ENCODE measurements around the gene GALNT18.

The GALNT18 gene

GRCh38 chr11:11456866-11457265 is 164.9 kb downstream of the GALNT18 start (continued):
- no peak for TF ChIP-seq ZNF518A (tag by site-specific recombination; conservative IDR thresholded peaks at IDR 0.05; ENCODE audit: low read depth)
- no peak for TF ChIP-seq ZSCAN5A (tag by site-specific recombination; IDR thresholded peaks at IDR 0.05)
- TF ChIP-seq ZNF274 (IDR thresholded peaks at IDR 0.05; ENCODE audit: low read length), result no peak
- no peak for TF ChIP-seq ZNF274 (tag by site-specific recombination; IDR thresholded peaks at IDR 0.05; ENCODE audit: borderline replicate concordance)
- TF ChIP-seq ZNF555 (tag by site-specific recombination; conservative IDR thresholded peaks at IDR 0.05), result no peak
- TF ChIP-seq ZNF585B (tag by site-specific recombination; IDR thresholded peaks at IDR 0.05), result no peak
- no peak for TF ChIP-seq ZNF704 (tag by site-specific recombination; IDR thresholded peaks at IDR 0.05)
- no peak for TF ChIP-seq ZBTB17 (tag by site-specific recombination; IDR thresholded peaks at IDR 0.05)
- no peak for TF ChIP-seq ELK4 (IDR thresholded peaks at IDR 0.05; ENCODE audit: borderline replicate concordance, low read depth, low read length)
- no peak for TF ChIP-seq ZNF335 (tag by site-specific recombination; conservative IDR thresholded peaks at IDR 0.05)
- no peak for TF ChIP-seq ZNF548 (tag by site-specific recombination; IDR thresholded peaks at IDR 0.05)

- Histone ChIP-seq H3K4me1 (ENCODE audit: control insufficient read depth, insufficient read depth, low read length) (no peaks in the 10 kb centered on the region), H3K36me3 (ENCODE audit: control insufficient read depth in 2 of 2, insufficient read depth in 1 of 2, low read length in 2 of 2) (no peaks in the 10 kb centered on the region), H3K9me3 (ENCODE audit: control insufficient read depth, insufficient read depth, low read depth, low read length) (no peaks in the 10 kb centered on the region), H3K27ac (ENCODE audit: extremely low read depth, low read depth, low read length) (no peak overlapping the region), H3K4me3 (ENCODE audit: low read depth, low read length) (no peak overlapping the region)
- ChIA-PET CTCF (no interaction called here), POLR2A (interaction anchor here (0.9 kb wide), 1 partner anchor 167 kb away, joined by 3 read pairs; the partner anchor contains the start of gene GALNT18)
- no peak for TF ChIP-seq ZNF843 (tag by site-specific recombination; IDR thresholded peaks at IDR 0.05)
- TF ChIP-seq ZNF529 (tag by site-specific recombination; IDR thresholded peaks at IDR 0.05; ENCODE audit: insufficient replicate concordance), result no peak
- no peak for TF ChIP-seq ZBTB10 (tag by site-specific recombination; IDR thresholded peaks at IDR 0.05)
- no peak for TF ChIP-seq PRDM6 (tag by site-specific recombination; IDR thresholded peaks at IDR 0.05)
- TF ChIP-seq ZNF654 (tag by site-specific recombination; IDR thresholded peaks at IDR 0.05; ENCODE audit: low read depth), result no peak
- TF ChIP-seq ZNF585B (tag by site-specific recombination; IDR thresholded peaks at IDR 0.05), result no peak
- no peak for TF ChIP-seq ZSCAN30 (tag by site-specific recombination; IDR thresholded peaks at IDR 0.05)
- no peak for TF ChIP-seq BCL11B (tag by site-specific recombination; IDR thresholded peaks at IDR 0.05; ENCODE audit: low read depth)
- TF ChIP-seq ZNF600 (tag by site-specific recombination; IDR thresholded peaks at IDR 0.05), result no peak
- TF ChIP-seq ZSCAN4 (tag by site-specific recombination; IDR thresholded peaks at IDR 0.05), result no peak
Measured at GRCh38 chr11:11454671-11455223, 167.1 kb downstream of the GALNT18 start.
